ENCODE measurements around the gene TOR1B. TPM values are rescaled to one million over a fixed set of nuclear protein-coding genes. Genes with fewer than 3 reads are reported as not detected.
"Not testable (repeated sequence)": the region's sequence is repeated elsewhere in the genome, so short reads cannot be mapped to it uniquely, and the experiment has no call there.

Gene TOR1B
- total RNA-seq, 4 donors from 2014 or later: 4.1 to 33.9 (median 13.2) TPM

GRCh38 chr9:129781981-129782380 is 21.0 kb upstream of the TOR1B start:
- Histone ChIP-seq H3K9me3 (no peaks in the 10 kb centered on the region), H3K4me1 (peaks cover 0 to 5% of the 10 kb centered on the region in 2 donors), H3K4me3 (no peak overlapping the region), H3K36me3 (no peaks in the 10 kb centered on the region), H3K27ac (no peak overlapping the region), H3K27me3 (no peaks in the 10 kb centered on the region)
- intact Hi-C loops (cut with DNase I; ENCODE audit: low total_unique reads): loop anchor here (5.0 to 10.0 kb wide), 3 partner anchors 45 to 657 kb away; partner anchors contain the start of gene ASB6
- TF ChIP-seq POLR2A (IDR thresholded peaks at IDR 0.05) (no peak), CTCF (IDR thresholded peaks at IDR 0.05) (no peak)
- DNase-seq: no peak

GRCh38 chr9:129783516-129784361 is 19.2 kb upstream of the TOR1B start:
- intact Hi-C loops (cut with DNase I; ENCODE audit: low total_unique reads): loop anchor here (5.0 to 10.0 kb wide), 3 partner anchors 46 to 659 kb away; partner anchors contain the start of gene ASB6
- Histone ChIP-seq H3K9me3 (no peaks in the 10 kb centered on the region), H3K36me3 (no peaks in the 10 kb centered on the region), H3K27me3 (no peaks in the 10 kb centered on the region), H3K4me1 (no peaks in the 10 kb centered on the region), H3K27ac (no peak overlapping the region), H3K4me3 (no peak overlapping the region)
- peak; percentile 70 to 77 for DNase-seq
- TF ChIP-seq POLR2A (IDR thresholded peaks at IDR 0.05) (no peak), CTCF (IDR thresholded peaks at IDR 0.05) (peak; percentile 91 to 97 (median 94))

- not testable (repeated sequence) for H3K36me3 ChIP-seq, H3K27ac ChIP-seq, H3K27me3 ChIP-seq, H3K9me3 ChIP-seq, H3K4me1 ChIP-seq, DNase-seq, H3K4me3 ChIP-seq
- intact Hi-C loops (cut with DNase I; ENCODE audit: low total_unique reads): loop anchor here (5.0 to 10.0 kb wide), 3 partner anchors 48 to 660 kb away; partner anchors contain the start of gene ASB6
Observed at GRCh38 chr9:129784970-129785369, 18.0 kb upstream of the TOR1B start.

- Histone ChIP-seq H3K27ac (no peak overlapping the region), H3K27me3 (no peaks in the 10 kb centered on the region), H3K4me1 (no peaks in the 10 kb centered on the region), H3K9me3 (no peaks in the 10 kb centered on the region), H3K36me3 (no peaks in the 10 kb centered on the region), H3K4me3 (no peak overlapping the region)
- no peak for DNase-seq
- TF ChIP-seq POLR2A (IDR thresholded peaks at IDR 0.05): no peak
- no peak for TF ChIP-seq CTCF (IDR thresholded peaks at IDR 0.05)
- intact Hi-C loops (cut with DNase I; ENCODE audit: low total_unique reads): loop anchor here (10.0 kb wide), 2 partner anchors 141 to 661 kb away; partner anchors contain the start of gene ASB6
Observed at GRCh38 chr9:129785866-129786265, 17.1 kb upstream of the TOR1B start.

- H3K4me3 ChIP-seq: no peak overlapping the region
Observed at GRCh38 chr9:129786481-129786880, 16.5 kb upstream of the TOR1B start.

More at GRCh38 chr9:129786481-129786880, 16.5 kb upstream of the TOR1B start:
- no peak for DNase-seq
- Histone ChIP-seq H3K4me1 (no peaks in the 10 kb centered on the region), H3K27me3 (no peaks in the 10 kb centered on the region), H3K36me3 (no peaks in the 10 kb centered on the region), H3K9me3 (no peaks in the 10 kb centered on the region), H3K27ac (no peak overlapping the region)
- intact Hi-C loops (cut with DNase I; ENCODE audit: low total_unique reads): loop anchor here (10.0 kb wide), 2 partner anchors 142 to 662 kb away; partner anchors contain the start of gene ASB6
- no peak for TF ChIP-seq POLR2A (IDR thresholded peaks at IDR 0.05)
- TF ChIP-seq CTCF (IDR thresholded peaks at IDR 0.05): no peak

Measured in uterus (tissue), 4 donors.